ENCODE data around the gene FARP2.
"Not testable (repeated sequence)": the region's sequence is repeated elsewhere in the genome, so short reads cannot be mapped to it uniquely, and the experiment has no call there.

Gene FARP2

GRCh38 chr2:241417626-241418025 is 61.5 kb downstream of the FARP2 start:
- TF ChIP-seq CTCF (conservative IDR thresholded peaks at IDR 0.05; ENCODE audit: control insufficient read depth, insufficient read depth, low read depth, low read length) = no peak
- DNase-seq (ENCODE audit: low read depth) = no peak
- no peak overlapping the region for H3K4me3 ChIP-seq (ENCODE audit: control insufficient read depth, low read depth, low read length)

- TF ChIP-seq CTCF (conservative IDR thresholded peaks at IDR 0.05; ENCODE audit: control insufficient read depth, insufficient read depth, low read depth, low read length) = no peak
- DNase-seq (ENCODE audit: low read depth) = peak; percentile 12
- H3K4me3 ChIP-seq (ENCODE audit: control insufficient read depth, low read depth, low read length) = no peak overlapping the region
Measured at GRCh38 chr2:241421330-241421729, 65.2 kb downstream of the FARP2 start.

- H3K4me3 ChIP-seq (ENCODE audit: control insufficient read depth, low read depth, low read length); DNase-seq (ENCODE audit: low read depth): not testable (repeated sequence)
Measured at GRCh38 chr2:241421942-241422341, 65.9 kb downstream of the FARP2 start.

- H3K4me3 ChIP-seq (ENCODE audit: control insufficient read depth, low read depth, low read length) = no peak overlapping the region
- TF ChIP-seq CTCF (conservative IDR thresholded peaks at IDR 0.05; ENCODE audit: control insufficient read depth, insufficient read depth, low read depth, low read length) = no peak
- DNase-seq (ENCODE audit: low read depth) = no peak
Measured at GRCh38 chr2:241422350-241422749, 66.3 kb downstream of the FARP2 start.

GRCh38 chr2:241423489-241423888 is 67.4 kb downstream of the FARP2 start:
- not testable (repeated sequence) for H3K4me3 ChIP-seq (ENCODE audit: control insufficient read depth, low read depth, low read length); DNase-seq (ENCODE audit: low read depth)

- TF ChIP-seq CTCF (conservative IDR thresholded peaks at IDR 0.05; ENCODE audit: control insufficient read depth, insufficient read depth, low read depth, low read length) = no peak
- no peak for DNase-seq (ENCODE audit: low read depth)
Measured at GRCh38 chr2:241425368-241425767, 69.3 kb downstream of the FARP2 start.

GRCh38 chr2:241430178-241430577 is 74.1 kb downstream of the FARP2 start:
- DNase-seq (ENCODE audit: low read depth) = no peak
- no peak for TF ChIP-seq CTCF (conservative IDR thresholded peaks at IDR 0.05; ENCODE audit: control insufficient read depth, insufficient read depth, low read depth, low read length)
- no peak overlapping the region for H3K4me3 ChIP-seq (ENCODE audit: control insufficient read depth, low read depth, low read length)

More at GRCh38 chr2:241425368-241425767, 69.3 kb downstream of the FARP2 start:
- no peak overlapping the region for H3K4me3 ChIP-seq (ENCODE audit: control insufficient read depth, low read depth, low read length)

GRCh38 chr2:241432824-241433448 is 76.9 kb downstream of the FARP2 start:
- no peak overlapping the region for H3K4me3 ChIP-seq (ENCODE audit: control insufficient read depth, low read depth, low read length)
- no peak for TF ChIP-seq CTCF (conservative IDR thresholded peaks at IDR 0.05; ENCODE audit: control insufficient read depth, insufficient read depth, low read depth, low read length)
- no peak for DNase-seq (ENCODE audit: low read depth)

Data from fibroblast of mammary gland (primary cell).